A549 (cell line): Measurements from ENCODE around the gene CACNA2D2. TPM values are rescaled to one million over a fixed set of nuclear protein-coding genes. Genes with fewer than 3 reads are reported as not detected.
A peak's percentile ranks its signal among the peaks of the same experiment; 100 is the strongest.

Experiments
- ATAC-seq, 2 experiments: fragments of 200-7000 bp in 1 of 2; fragments of >200 bp in 1 of 2; cut with Nextera tagmentation in 1 of 2; cut with Tn5 transposase in 1 of 2; 3 replicates each; pipeline versions ENCODE4 v1.8.0 to v1.9.1; 2018 to 2020; ENCODE audit warnings: mild to moderate bottlenecking in 1 of 2, moderate library complexity in 1 of 2
- CTCF ChIA-PET: fragments of 300-600 bp; sonication (Branson Sonifier 250); formaldehyde crosslinking; extraction: SDS; loops from one replicate; lab custom pipeline; 2021; ENCODE audit warnings: antibody characterized with exemption, inconsistent platforms; lab: Yijun Ruan, JAX
- POLR2A ChIA-PET: fragments of 350-600 bp; formaldehyde crosslinking; extraction: SDS; loops from one replicate; lab custom pipeline; 2021; ENCODE audit warnings: antibody characterized with exemption, inconsistent platforms; lab: Yijun Ruan, JAX
- DNase-seq, 2 experiments: peaks; one replicate each; pipeline versions ENCODE4 v3.0.0 to v3.0.0-alpha.2; 2011 to 2016; ENCODE audit warnings: low read depth in 1 of 2, low spot score in 1 of 2
- FAIRE-seq: peaks from 2 replicates; lab custom pipeline; 2011; peaks lifted over from hg19 to GRCh38; lab: Jason Lieb, UNC
- H3K27ac ChIP-seq, 2 experiments: fragments of >200 bp; sonication (Bioruptor Twin); formaldehyde crosslinking; 3 replicates each; pipeline ENCODE4 v1.5.1; 2016 to 2017
- H3K4me1 ChIP-seq: fragments of >200 bp; sonication (Bioruptor Twin); formaldehyde crosslinking; 3 replicates; pipeline ENCODE4 v1.6.1; 2016
- H3K4me2 ChIP-seq: fragments of >200 bp; sonication (Bioruptor Twin); formaldehyde crosslinking; 3 replicates; pipeline ENCODE4 v1.6.1; 2016
- H3K4me3 ChIP-seq: fragments of >200 bp; sonication (Bioruptor Twin); formaldehyde crosslinking; 3 replicates; pipeline ENCODE4 v1.5.1; 2016
- H3K9me3 ChIP-seq: fragments of >200 bp; sonication (Bioruptor Twin); formaldehyde crosslinking; 3 replicates; pipeline ENCODE4 v1.6.1; 2016
- CBX8 ChIP-seq: fragments of 200-600 bp; sonication (generic); IDR thresholded peaks from 2 replicates; pipeline ENCODE4 v1.6.1; 2016
- CHD2 ChIP-seq: fragments of 150-350 bp; IDR thresholded peaks from 2 replicates; pipeline ENCODE4 v1.6.1; 2014; ENCODE audit warnings: low read length; ENCODE audit not compliant: partially characterized antibody
- CHD4 ChIP-seq: fragments of 200-600 bp; sonication (generic); IDR thresholded peaks from 2 replicates; pipeline ENCODE4 v1.6.1; 2016; ENCODE audit warnings: antibody characterized with exemption, mild to moderate bottlenecking, borderline replicate concordance
- FOSL2 ChIP-seq, 2 experiments: fragments of 450-650 bp in 1 of 2; fragments of >200 bp in 1 of 2; sonication (Bioruptor Twin) in 1 of 2; formaldehyde crosslinking; IDR thresholded peaks; 2 replicates each; pipeline versions ENCODE4 v1.5.0 to v1.6.1; 2016 to 2020; ENCODE audit warnings: mild to moderate bottlenecking in 1 of 2, moderate library complexity in 1 of 2
- HEYL ChIP-seq: fragments of 250-450 bp; sonication (Bioruptor Pico); IDR thresholded peaks from 2 replicates; pipeline ENCODE4 v1.8.0; 2021; ENCODE audit warnings: mild to moderate bottlenecking, moderate library complexity
- KDM1A ChIP-seq: fragments of 200-600 bp; sonication (generic); IDR thresholded peaks from 2 replicates; pipeline ENCODE4 v1.6.1; 2016; ENCODE audit warnings: low read depth, mild to moderate bottlenecking
- KDM5A ChIP-seq: fragments of 200-600 bp; sonication (generic); IDR thresholded peaks from 2 replicates; pipeline ENCODE4 v1.6.1; 2016; ENCODE audit warnings: antibody characterized with exemption, mild to moderate bottlenecking
- MAZ ChIP-seq: fragments of 150-350 bp; IDR thresholded peaks from 2 replicates; pipeline ENCODE4 v1.6.1; 2014; ENCODE audit warnings: antibody characterized with exemption, low read depth, low read length, borderline replicate concordance
- NFE2L2 ChIP-seq: fragments of 150-350 bp; conservative IDR thresholded peaks from 2 replicates; pipeline ENCODE4 v1.6.1; 2014; ENCODE audit warnings: low read length
- NPAS2 ChIP-seq: fragments of 250-450 bp; sonication (Bioruptor Pico); IDR thresholded peaks from 2 replicates; pipeline ENCODE4 v1.8.0; 2022; ENCODE audit warnings: mild to moderate bottlenecking, moderate library complexity, borderline replicate concordance
- PHF8 ChIP-seq: fragments of 200-600 bp; sonication (generic); IDR thresholded peaks from 2 replicates; pipeline ENCODE4 v1.6.1; 2016; ENCODE audit warnings: low read depth, mild to moderate bottlenecking, antibody characterized with exemption, moderate library complexity, borderline replicate concordance
- POLR2A ChIP-seq: IDR thresholded peaks from 2 replicates; pipeline ENCODE4 v1.6.1; 2012; ENCODE audit warnings: mild to moderate bottlenecking, low read length
- RAD21 ChIP-seq, 2 experiments: fragments of >200 bp in 1 of 2; sonication (Bioruptor Twin) in 1 of 2; formaldehyde crosslinking in 1 of 2; IDR thresholded peaks in 1 of 2; conservative IDR thresholded peaks in 1 of 2; 2 replicates in 1 of 2; 3 replicates in 1 of 2; pipeline ENCODE4 v1.6.1; 2012 to 2018; ENCODE audit warnings: inconsistent platforms in 1 of 2
- RARB ChIP-seq: fragments of 250-450 bp; sonication (Bioruptor Pico); IDR thresholded peaks from 2 replicates; pipeline ENCODE4 v1.8.0; 2021; ENCODE audit warnings: mild to moderate bottlenecking, moderate library complexity
- RCOR1 ChIP-seq: fragments of 150-350 bp; IDR thresholded peaks from 2 replicates; pipeline ENCODE4 v1.6.1; 2014; ENCODE audit warnings: antibody characterized with exemption, low read length, low read depth
- RNF2 ChIP-seq: fragments of 200-600 bp; sonication (generic); IDR thresholded peaks from 2 replicates; pipeline ENCODE4 v1.6.1; 2016; ENCODE audit warnings: low read depth, mild to moderate bottlenecking, antibody characterized with exemption, moderate library complexity, borderline replicate concordance
- SREBF2 ChIP-seq: fragments of 450-650 bp; IDR thresholded peaks from 2 replicates; pipeline ENCODE4 v1.6.1; 2014; ENCODE audit warnings: mild to moderate bottlenecking, moderate library complexity
- ZFP36 ChIP-seq: fragments of 450-650 bp; IDR thresholded peaks from 2 replicates; pipeline ENCODE4 v1.6.1; 2014; ENCODE audit warnings: borderline replicate concordance; ENCODE audit not compliant: partially characterized antibody
- ZSCAN20 ChIP-seq: fragments of 250-450 bp; sonication (Bioruptor Pico); IDR thresholded peaks from 2 replicates; pipeline ENCODE4 v1.8.0; 2022; ENCODE audit warnings: mild to moderate bottlenecking, moderate library complexity
- WGBS: methylation state at CpG from one replicate; pipeline ENCODE4 v1.1.6; 2017; ENCODE audit errors: missing lambda C conversion rate; 5-methylcytosine and 5-hydroxymethylcytosine counted together
- polyA plus RNA-seq, 4 experiments: library from polyadenylated mRNA; depleted of rRNA in 3 of 4; stranded (reverse); fragments of >200 nt; fragmentation: RNase III in 1 of 4; extraction: RNeasy Plus Mini Kit Qiagen cat#74134 plus additional on column Dnase treatment in 1 of 4; gene quantifications; 2 replicates in 3 of 4; 3 replicates in 1 of 4; pipeline ENCODE4 v1.2.3, GENCODE V29; 2011 to 2017
- TF ChIP-seq, protein P1 (sequence below): fragments of >200 bp; sonication (Bioruptor Twin); formaldehyde crosslinking; IDR thresholded peaks from 3 replicates; pipeline ENCODE4 v1.6.1; 2016
- TF ChIP-seq, protein P2 (sequence below): fragments of 450-650 bp; IDR thresholded peaks from 2 replicates; pipeline ENCODE4 v1.6.1; 2014; ENCODE audit warnings: antibody characterized with exemption
- TF ChIP-seq, protein P3 (sequence below): IDR thresholded peaks from 2 replicates; pipeline ENCODE4 v1.6.1; 2012

The CACNA2D2 gene
- polyA plus RNA-seq, 2 of the 4 experiments (the other 2 are of a cell fraction), result 0.21 to 0.75 TPM

DNA sequence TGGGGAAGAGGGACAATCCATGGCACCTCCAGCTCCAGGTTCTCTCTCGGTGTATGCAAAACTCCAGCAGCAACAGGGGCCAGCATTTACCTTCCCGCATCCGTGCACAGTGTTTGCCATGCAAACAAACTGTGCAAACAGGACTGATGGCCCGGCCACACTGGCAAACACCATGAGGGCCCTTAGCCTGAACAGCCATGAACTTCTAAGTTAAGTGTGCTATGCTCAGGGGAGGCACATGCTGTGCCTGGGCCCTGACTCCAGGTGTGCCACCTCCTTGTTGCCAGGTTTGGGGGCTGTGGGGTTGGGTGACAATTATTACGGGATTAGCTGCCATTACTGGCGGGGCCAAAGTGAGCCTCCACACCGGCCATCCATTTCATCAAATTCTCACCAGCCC, 57.5 kb downstream of the CACNA2D2 start:
- WGBS, result 33% methylated on average over 6 of the region's 7 CpGs
- H3K4me3 ChIP-seq, result no peak overlapping the region
- TF ChIP-seq, protein P1, sequence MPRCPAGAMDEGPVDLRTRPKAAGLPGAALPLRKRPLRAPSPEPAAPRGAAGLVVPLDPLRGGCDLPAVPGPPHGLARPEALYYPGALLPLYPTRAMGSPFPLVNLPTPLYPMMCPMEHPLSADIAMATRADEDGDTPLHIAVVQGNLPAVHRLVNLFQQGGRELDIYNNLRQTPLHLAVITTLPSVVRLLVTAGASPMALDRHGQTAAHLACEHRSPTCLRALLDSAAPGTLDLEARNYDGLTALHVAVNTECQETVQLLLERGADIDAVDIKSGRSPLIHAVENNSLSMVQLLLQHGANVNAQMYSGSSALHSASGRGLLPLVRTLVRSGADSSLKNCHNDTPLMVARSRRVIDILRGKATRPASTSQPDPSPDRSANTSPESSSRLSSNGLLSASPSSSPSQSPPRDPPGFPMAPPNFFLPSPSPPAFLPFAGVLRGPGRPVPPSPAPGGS, result no peak
- no peak for TF ChIP-seq RAD21 (conservative IDR thresholded peaks at IDR 0.05 in 1 of 2, IDR thresholded peaks at IDR 0.05 in 1 of 2)
- TF ChIP-seq KDM5A, result no peak
- TF ChIP-seq RARB (CRISPR knock-in tag), result no peak
- no peak for TF ChIP-seq KDM1A
- H3K4me1 ChIP-seq, result no peaks in the 10 kb centered on the region
- DNase-seq (peak in 1 of 2 experiments; percentile 9), ATAC-seq (peak in 1 of 2 experiments; percentile 70; a peak in 3 of 6 replicates), FAIRE-seq (no peak)
- no peak overlapping the region for H3K27ac ChIP-seq
- no peaks in the 10 kb centered on the region for H3K9me3 ChIP-seq
- POLR2A ChIA-PET, result no interaction called here
- CTCF ChIA-PET, result interaction anchor here (1.3 kb wide), 1 partner anchor 10 kb away, joined by 4 read pairs; no protein-coding TSS in a partner anchor
- no peak overlapping the region for H3K4me2 ChIP-seq

DNA sequence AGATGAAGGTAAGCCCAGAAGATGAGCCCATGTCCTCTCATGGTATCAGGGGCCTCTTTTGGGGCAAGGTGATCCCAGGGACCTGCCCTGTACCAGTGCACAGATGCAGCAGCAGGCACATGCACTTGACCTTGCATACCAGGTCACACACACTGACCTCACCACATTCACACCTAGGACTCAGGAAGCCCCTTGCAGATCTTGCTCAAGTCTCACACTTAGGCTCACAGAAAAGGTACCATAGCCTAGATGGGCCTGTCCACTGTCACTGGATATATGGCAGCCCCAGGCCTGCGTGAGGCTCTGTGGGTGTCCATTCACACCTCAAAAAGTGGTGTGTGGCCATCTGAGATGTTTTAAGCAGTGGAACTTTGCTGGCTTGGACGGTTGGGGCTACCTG, 58.7 kb downstream of the CACNA2D2 start:
- no peak overlapping the region for H3K27ac ChIP-seq
- 79% methylated on average over 2 of the region's 2 CpGs for WGBS
- no peak overlapping the region for H3K4me2 ChIP-seq
- no peak for DNase-seq
- H3K4me3 ChIP-seq, result no peak overlapping the region
- no peaks in the 10 kb centered on the region for H3K9me3 ChIP-seq
- ChIA-PET POLR2A (no interaction called here), CTCF (no interaction called here)
- ATAC-seq, result no peak
- TF ChIP-seq MAZ (no peak), SREBF2 (no peak), ZSCAN20 (no peak), FOSL2 (IDR thresholded peaks at IDR 0.05) (no peak), FOSL2 (CRISPR knock-in tag; IDR thresholded peaks at IDR 0.05) (no peak), NFE2L2 (no peak)
- TF ChIP-seq, protein P2, sequence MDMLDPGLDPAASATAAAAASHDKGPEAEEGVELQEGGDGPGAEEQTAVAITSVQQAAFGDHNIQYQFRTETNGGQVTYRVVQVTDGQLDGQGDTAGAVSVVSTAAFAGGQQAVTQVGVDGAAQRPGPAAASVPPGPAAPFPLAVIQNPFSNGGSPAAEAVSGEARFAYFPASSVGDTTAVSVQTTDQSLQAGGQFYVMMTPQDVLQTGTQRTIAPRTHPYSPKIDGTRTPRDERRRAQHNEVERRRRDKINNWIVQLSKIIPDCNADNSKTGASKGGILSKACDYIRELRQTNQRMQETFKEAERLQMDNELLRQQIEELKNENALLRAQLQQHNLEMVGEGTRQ, result no peak
- FAIRE-seq, result no peak
- H3K4me1 ChIP-seq, result no peaks in the 10 kb centered on the region

DNA sequence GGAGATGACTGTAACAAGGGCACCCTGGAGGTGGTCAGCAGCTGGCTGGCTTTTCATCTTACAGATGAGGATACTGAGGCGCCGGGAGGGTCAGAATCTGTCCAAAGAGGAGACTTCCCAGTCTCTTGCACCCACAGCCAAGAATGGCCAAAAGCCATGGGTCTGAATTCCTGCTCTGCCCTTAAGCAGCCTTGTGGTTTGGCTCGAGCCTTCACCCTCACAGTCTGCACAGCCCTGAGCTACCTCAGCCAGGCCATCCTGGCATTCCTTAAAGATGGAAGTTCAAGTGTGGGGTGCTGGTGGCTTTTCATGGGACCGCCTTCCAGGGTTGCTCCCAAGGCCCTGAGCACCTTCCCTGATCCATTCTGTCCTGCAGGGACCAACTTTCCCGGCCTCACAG, 59.2 kb downstream of the CACNA2D2 start:
- Histone ChIP-seq H3K9me3 (no peaks in the 10 kb centered on the region), H3K4me2 (no peak overlapping the region), H3K4me3 (no peak overlapping the region), H3K4me1 (no peaks in the 10 kb centered on the region), H3K27ac (no peak overlapping the region)
- no peak for TF ChIP-seq RCOR1
- TF ChIP-seq RAD21 (conservative IDR thresholded peaks at IDR 0.05 in 1 of 2, IDR thresholded peaks at IDR 0.05 in 1 of 2), result no peak
- no peak for TF ChIP-seq CHD2
- no peak for TF ChIP-seq CBX8
- TF ChIP-seq POLR2A, result no peak
- TF ChIP-seq PHF8, result no peak
- TF ChIP-seq SREBF2, result no peak
- TF ChIP-seq, protein P2, result no peak
- no peak for TF ChIP-seq RNF2
- no peak for TF ChIP-seq ZSCAN20
- no peak for TF ChIP-seq ZFP36
- TF ChIP-seq NPAS2 (CRISPR knock-in tag), result no peak
- no peak for TF ChIP-seq CHD4
- TF ChIP-seq, protein P3, sequence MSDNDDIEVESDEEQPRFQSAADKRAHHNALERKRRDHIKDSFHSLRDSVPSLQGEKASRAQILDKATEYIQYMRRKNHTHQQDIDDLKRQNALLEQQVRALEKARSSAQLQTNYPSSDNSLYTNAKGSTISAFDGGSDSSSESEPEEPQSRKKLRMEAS, result no peak
- TF ChIP-seq MAZ, result no peak
- no peak for TF ChIP-seq HEYL (CRISPR knock-in tag)
- DNase-seq (no peak), ATAC-seq (no peak), FAIRE-seq (no peak)
- CTCF ChIA-PET, result interaction anchor here (1.0 kb wide), 1 partner anchor 99 kb away, joined by 3 read pairs; no protein-coding TSS in a partner anchor
- WGBS, result 62% methylated on average over 5 of the region's 5 CpGs
- POLR2A ChIA-PET, result no interaction called here
